Left lobe of liver (tissue), 2 donors: ENCODE measurements around the gene UBE2Q2. TPM values are rescaled to one million over a fixed set of nuclear protein-coding genes. Genes with fewer than 3 reads are reported as not detected.

Experiments used
- ATAC-seq: fragments of 200-7000 bp; cut with Tn5 transposase; one replicate; pipeline ENCODE4 v1.9.1; 2020; ENCODE audit warnings: mild to moderate bottlenecking, moderate library complexity
- DNase-seq: peaks from one replicate; pipeline ENCODE4 v3.0.0-alpha.2; 2020; ENCODE audit warnings: low spot score
- total RNA-seq: library from RNA; stranded (reverse); gene quantifications from one replicate; pipeline ENCODE4 v1.2.1, GENCODE V29; 2021
- donor health status: DM: no; HTN: no; CAD: no; lungs with moderate emphysema.
- donor health status: DM: no; HTN: yes; CAD: no.

Gene UBE2Q2
- total RNA-seq, 1 donor from 2014 or later = 2.2 TPM

- ATAC-seq (peak; percentile 72), DNase-seq (no peak)
These were observed 78.8 kb downstream of the UBE2Q2 start for GRCh38 chr15:75921732-75922703.

DNA sequence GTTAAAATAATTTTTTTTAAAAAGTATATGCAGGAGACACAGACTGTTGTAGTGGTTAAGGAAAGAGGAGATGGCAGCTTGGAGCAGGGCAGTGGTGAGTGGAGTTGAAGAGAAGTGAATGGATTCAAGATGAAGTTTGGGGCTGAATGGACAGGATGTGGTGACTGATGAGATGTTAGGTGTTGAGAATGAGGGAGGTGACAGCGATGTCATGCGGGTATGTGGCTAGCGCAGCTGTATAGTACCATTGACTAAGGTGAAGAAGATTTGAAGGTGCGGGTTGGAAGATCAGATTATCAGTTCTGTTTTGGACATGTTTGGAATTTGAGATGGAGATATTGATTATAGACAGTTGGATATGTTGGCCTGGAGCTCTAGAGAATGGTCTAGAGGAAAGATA lies 80.5 kb downstream of the UBE2Q2 start:
- ATAC-seq (no peak), DNase-seq (no peak)

GRCh38 chr15:75924576-75924975 lies 81.3 kb downstream of the UBE2Q2 start:
- ATAC-seq (no peak), DNase-seq (no peak)

DNA sequence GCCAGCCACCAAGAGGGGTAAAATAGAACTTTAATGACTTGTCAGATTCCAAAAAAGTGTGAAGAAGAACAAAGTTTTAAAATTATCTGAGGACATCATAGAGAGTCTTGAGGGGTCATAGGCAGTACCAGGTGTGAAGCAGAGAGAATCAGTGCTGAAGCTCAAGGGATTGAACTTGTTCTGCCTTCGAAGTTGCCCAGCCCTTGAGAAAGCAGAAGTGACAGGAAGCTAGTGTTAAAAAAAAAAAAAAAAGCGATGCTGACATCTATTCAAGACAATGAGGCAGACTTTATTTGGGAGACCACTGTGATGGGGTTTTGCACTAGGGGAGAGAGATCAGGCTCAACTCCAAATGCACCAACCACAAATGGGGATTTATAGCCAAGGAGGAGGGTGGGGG lies 82.2 kb downstream of the UBE2Q2 start:
- DNase-seq = no peak
- ATAC-seq = no peak

DNA sequence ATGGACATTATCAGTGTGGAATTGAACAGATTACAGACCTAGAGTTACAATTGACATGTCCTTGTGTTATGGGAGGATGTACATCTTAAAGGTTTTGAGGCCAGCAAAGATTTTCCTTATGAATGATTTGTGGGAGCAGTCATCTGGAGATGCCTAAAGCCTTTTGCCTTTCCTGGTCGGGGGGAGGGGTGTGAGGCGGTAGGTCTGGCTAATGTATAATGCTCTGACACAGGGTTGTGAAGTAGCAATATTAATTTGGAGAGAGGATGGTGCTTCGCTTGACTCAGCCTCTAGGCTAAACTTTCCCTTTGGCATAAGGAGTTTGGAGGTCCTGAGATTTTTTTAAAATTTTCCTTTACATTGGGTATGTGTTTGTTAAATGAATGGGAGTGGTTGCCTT lies 83.7 kb downstream of the UBE2Q2 start:
- no peak for DNase-seq
- no peak for ATAC-seq

DNA sequence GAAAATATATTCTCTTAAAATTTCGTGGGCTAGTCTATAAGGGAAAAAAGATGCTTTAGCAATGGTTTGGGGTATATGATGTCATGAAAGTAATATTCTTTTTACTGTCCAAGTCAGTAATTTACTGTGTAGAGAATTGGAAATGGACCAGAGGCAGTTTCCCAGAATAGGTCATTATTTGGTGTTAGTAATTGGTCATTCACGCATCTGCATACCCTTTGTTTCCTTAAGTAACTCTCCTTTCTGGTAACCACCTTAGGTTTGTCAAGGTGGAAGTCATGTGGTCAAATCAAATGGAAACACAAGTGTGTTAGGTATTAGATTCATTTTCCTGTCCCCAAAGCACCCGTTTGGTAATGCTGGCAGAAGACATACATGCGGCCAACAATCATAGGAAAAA lies 84.4 kb downstream of the UBE2Q2 start:
- DNase-seq (no peak), ATAC-seq (no peak)

- no peak for DNase-seq
- peak; percentile 30 for ATAC-seq
These were observed 85.7 kb downstream of the UBE2Q2 start for GRCh38 chr15:75928680-75929608.

DNA sequence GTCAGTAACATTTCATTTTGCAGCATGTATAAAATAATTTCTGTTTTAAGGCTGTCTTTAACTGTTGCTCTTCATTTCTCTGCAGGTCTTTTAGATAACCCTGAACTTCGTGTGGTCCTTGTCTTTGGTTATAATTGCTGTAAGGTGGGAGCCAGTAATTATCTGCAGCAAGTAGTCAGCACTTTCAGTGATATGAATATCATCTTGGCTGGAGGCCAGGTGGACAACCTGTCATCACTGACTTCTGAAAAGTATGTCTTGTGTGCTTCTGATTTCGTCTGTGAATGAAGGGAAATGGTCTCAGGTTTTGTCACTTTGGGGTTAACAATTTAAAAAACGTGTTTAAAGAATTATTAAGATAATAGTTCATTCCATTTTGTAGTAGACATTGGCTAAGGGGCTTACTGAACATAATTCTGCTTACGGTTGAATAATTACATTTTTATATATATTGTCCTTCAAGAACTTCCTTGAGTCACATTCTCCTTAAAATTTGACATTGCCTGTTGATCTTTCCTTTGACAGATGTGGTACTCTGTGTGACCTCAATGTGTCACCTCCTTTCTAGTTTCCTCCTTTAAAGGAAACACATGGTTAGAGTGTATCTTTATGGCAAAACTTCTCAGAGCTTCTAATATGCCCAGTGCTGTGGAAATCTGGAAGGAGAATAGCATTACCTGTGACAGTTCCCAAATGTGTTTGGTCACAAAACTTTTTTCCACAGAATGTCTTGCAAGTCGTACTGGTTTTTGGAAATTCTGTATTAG lies 86.7 kb downstream of the UBE2Q2 start:
- ATAC-seq (no peak), DNase-seq (no peak)

DNA sequence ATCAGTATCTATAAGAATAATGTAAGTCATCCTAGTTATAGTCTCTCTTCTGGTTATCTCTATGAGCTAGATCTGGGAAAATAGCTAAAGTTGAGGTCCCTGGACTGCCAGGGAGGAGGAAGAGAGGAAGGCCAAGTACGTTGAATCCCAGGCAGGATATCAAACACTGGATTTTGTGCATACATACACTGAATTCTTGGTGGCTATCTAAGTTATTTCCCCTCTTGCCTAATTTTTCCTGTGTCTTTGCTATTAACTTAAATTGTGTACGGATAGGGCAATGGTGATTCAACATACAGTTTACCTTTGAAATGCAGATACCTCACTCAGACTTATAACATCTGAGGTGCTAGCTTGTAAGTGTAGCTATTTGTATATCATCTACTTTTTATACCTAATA lies 87.6 kb downstream of the UBE2Q2 start:
- ATAC-seq (no peak), DNase-seq (no peak)

DNA sequence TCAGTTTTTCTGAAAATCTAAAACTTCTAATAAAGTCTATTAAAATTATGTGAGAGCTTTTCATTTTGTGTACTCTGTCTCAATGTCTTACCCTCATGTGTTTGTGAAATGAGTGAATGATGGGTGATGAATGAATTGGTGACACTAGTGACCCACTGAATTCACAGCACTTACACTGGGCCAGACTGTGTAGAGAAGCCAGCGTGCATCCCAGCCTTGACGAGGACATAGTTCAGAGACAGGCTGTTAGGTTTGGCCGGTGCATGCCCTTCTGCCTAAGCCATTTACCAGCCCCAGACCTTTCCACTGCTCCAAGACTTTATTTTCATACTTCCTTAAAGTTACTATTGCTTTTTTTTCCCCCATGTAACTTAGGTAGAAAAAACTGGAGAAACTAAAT lies 99.2 kb downstream of the UBE2Q2 start:
- DNase-seq (no peak), ATAC-seq (peak; percentile 78)

DNA sequence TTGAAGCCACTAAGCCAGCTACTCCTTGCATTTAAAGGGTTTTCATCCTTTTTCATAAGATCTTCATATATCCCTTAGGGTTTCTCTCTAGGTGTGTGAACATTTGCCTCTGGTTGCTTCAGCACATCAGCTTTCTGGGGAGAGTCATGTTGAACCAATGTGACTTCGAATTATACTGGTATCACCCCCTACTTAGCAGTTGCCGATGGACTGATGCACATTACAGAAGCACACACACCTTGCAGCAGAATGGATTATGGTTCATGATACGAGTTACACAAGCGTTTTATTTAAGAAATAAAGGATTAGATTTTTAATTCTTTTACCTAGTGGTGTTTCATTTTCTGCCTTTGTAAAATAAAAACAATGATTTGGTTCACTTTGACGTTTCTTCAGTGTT lies 100.0 kb downstream of the UBE2Q2 start:
- DNase-seq = no peak
- ATAC-seq = no peak

GRCh38 chr15:75943713-75944215 lies 100.5 kb downstream of the UBE2Q2 start:
- ATAC-seq (peak; percentile 10), DNase-seq (no peak)

GRCh38 chr15:75945953-75946352 lies 102.7 kb downstream of the UBE2Q2 start:
- ATAC-seq (no peak), DNase-seq (no peak)

GRCh38 chr15:75947092-75947491 lies 103.8 kb downstream of the UBE2Q2 start:
- ATAC-seq (no peak), DNase-seq (no peak)

GRCh38 chr15:75948761-75949296 lies 105.6 kb downstream of the UBE2Q2 start:
- ATAC-seq (no peak), DNase-seq (no peak)

Other genes with a start within 250 kb of the UBE2Q2 start
- gene SNUPN, start 217.7 kb upstream of the UBE2Q2 start, total RNA-seq = 10.1 TPM
- gene IMP3, start 203.2 kb upstream of the UBE2Q2 start, total RNA-seq = 42.0 TPM
- 12.7 TPM for gene SNX33, start 195.5 kb upstream of the UBE2Q2 start, total RNA-seq
- 0.23 TPM for gene CSPG4, start 130.6 kb upstream of the UBE2Q2 start, total RNA-seq
- 30.6 TPM for gene FBXO22, start 60.4 kb downstream of the UBE2Q2 start, total RNA-seq
- 3.2 TPM for gene NRG4, start 169.0 kb downstream of the UBE2Q2 start, total RNA-seq
- not detected for gene TMEM266, start 216.5 kb downstream of the UBE2Q2 start, total RNA-seq